ENCODE results near the gene SUSD1.

SUSD1 gene

DNA sequence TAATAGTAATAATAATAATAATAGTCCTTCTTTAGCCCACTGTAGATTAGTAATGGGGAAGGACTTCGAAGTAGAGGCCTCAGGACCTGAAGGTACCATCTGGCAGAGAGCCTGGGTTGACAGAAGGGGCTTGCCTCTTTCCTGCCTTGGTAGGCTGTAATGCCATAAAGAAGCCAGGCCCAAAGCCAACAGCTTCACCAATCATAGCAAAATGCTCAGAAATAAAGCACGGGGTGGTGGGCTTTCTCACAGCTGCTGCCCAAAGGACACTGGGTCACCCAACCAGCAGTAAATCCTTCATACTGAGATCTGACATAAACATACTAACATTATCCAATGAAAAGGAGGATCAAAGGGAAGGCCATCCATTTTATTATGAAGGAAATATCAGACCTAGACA lies 70.7 kb downstream of the SUSD1 start:
- Histone ChIP-seq H3K9me3 (ENCODE audit: control insufficient read depth, insufficient read depth, low read length) (no peaks in the 10 kb centered on the region), H3K27ac (ENCODE audit: low read length) (no peak overlapping the region), H3K4me1 (ENCODE audit: control insufficient read depth, insufficient read depth, low read length) (no peaks in the 10 kb centered on the region), H3K27me3 (ENCODE audit: control insufficient read depth, insufficient read depth, low read length) (no peaks in the 10 kb centered on the region), H3K4me3 (ENCODE audit: low read length) (no peak overlapping the region), H3K36me3 (ENCODE audit: control insufficient read depth, insufficient read depth, low read length) (no peaks in the 10 kb centered on the region)
- no CpG with 5 or more reads among the region's 2 CpGs for WGBS (ENCODE audit: insufficient coverage, insufficient read length)
- DNase-seq (ENCODE audit: low read depth, low spot score): no peak

DNA sequence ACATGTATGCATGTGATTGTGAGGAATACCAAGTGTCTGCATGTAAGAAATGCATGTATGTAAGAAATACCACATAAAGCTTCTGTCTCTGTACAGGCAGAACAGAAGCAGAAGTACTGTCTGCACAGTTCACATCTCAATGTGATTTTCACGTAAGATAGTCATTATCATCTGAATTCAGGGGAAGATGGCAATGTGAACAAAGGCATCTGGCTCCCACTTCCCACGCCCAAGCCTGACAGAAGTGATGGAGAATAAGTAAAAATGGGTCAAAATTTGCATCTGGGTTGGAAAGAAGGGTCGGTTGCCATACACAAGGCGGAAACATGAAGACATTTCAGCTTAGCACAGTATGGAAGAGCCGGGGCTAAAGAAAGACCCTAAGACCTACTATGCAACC lies 71.7 kb downstream of the SUSD1 start:
- Histone ChIP-seq H3K4me1 (ENCODE audit: control insufficient read depth, insufficient read depth, low read length) (no peaks in the 10 kb centered on the region), H3K9me3 (ENCODE audit: control insufficient read depth, insufficient read depth, low read length) (no peaks in the 10 kb centered on the region), H3K27me3 (ENCODE audit: control insufficient read depth, insufficient read depth, low read length) (no peaks in the 10 kb centered on the region), H3K4me3 (ENCODE audit: low read length) (no peak overlapping the region), H3K36me3 (ENCODE audit: control insufficient read depth, insufficient read depth, low read length) (no peaks in the 10 kb centered on the region), H3K27ac (ENCODE audit: low read length) (no peak overlapping the region)
- WGBS (ENCODE audit: insufficient coverage, insufficient read length): no CpG with 5 or more reads among the region's 5 CpGs
- DNase-seq (ENCODE audit: low read depth, low spot score): no peak

DNA sequence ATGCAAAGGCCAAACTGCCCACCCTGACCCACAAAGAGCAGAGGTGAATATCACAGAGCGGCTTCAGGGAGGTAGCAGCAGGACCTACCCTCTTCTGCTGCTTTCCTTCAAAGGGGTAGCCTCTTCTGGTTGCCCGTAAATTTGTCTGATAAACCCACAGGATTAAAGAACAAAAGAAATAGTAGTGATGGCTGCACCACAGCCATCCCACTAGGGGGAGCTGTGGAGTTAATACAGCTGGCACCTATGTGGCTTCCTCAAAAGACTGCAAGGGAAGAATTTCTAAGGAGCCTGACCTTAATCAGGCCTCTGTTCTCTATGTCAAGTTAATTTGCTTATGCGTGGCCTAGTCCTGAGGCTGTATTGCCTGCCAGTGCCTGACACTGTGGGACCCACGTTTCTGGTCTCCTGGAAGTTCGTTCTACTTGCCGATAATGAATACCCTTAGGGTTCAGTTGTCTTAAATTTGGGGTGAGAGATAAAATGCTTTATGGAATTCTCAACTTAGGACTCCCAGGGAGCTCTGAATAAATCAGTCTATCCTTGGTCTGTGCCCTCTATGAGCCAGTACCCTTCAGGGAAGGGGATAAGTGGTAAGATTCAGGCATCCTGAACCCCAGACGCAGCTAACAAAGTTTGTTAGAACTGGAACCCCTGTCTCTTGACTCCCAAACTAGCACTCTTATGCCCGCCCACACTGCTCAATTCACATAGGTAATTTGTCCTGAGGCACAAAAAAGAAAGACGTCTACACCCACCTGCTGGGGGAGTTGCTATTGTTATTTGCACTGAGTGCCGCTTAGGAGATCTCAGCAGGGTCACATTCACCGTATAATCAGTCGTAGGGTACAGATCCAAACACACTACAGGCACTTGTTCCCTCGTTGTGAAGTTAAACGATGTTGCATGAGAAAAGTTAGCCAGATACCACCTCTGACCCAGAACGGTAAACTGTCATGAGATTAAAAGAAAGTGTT lies 77.1 kb downstream of the SUSD1 start:
- DNase-seq (ENCODE audit: low read depth, low spot score): peak; percentile 88
- Histone ChIP-seq H3K9me3 (ENCODE audit: control insufficient read depth, insufficient read depth, low read length) (no peaks in the 10 kb centered on the region), H3K36me3 (ENCODE audit: control insufficient read depth, insufficient read depth, low read length) (no peaks in the 10 kb centered on the region), H3K4me1 (ENCODE audit: control insufficient read depth, insufficient read depth, low read length) (no peaks in the 10 kb centered on the region), H3K27me3 (ENCODE audit: control insufficient read depth, insufficient read depth, low read length) (0 out of 2 replicates have a peak, but pooled peaks cover 2% of the 10 kb centered on the region), H3K4me3 (ENCODE audit: low read length) (no peak overlapping the region), H3K27ac (ENCODE audit: low read length) (no peak overlapping the region)
- WGBS (ENCODE audit: insufficient coverage, insufficient read length): no CpG with 5 or more reads among the region's 15 CpGs

DNA sequence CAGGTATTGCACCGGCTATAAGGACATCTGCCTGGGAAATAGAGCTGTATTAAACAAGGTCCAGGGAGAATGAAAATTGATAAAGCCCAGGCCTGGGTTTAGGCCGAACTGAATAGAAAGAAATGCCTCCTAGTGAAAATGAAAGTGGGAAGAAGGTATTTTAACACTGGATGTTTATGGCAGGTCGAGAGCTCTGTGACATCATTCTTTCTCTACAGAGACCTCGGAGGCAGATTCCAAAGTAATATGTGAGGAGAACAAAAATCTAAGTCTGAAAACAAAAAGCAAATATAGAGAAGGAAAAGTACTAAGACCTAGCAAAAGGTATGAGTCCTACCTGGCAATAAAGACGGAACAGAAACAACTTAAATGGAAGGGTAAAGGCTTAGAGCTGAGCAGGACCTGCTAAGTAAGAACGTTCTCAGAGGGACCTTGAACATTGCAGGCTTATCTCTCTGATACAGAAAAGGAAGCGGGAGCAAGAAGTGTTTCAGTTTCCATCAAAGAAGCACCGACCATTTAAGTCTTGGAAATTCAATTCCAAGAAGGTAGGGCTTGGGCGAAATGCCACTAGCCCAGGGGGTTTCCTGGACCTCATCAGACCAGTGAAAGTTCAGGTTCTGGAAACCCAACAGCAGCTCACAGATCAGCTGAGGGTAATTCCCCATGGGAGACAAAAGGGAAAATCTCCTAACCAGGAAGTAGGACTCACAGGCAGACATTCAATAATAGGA lies 80.0 kb downstream of the SUSD1 start:
- WGBS (ENCODE audit: insufficient coverage, insufficient read length): no CpG with 5 or more reads among the region's 9 CpGs
- DNase-seq (ENCODE audit: low read depth, low spot score): no peak
- no peak overlapping the region for H3K4me3 ChIP-seq (ENCODE audit: low read length)
- 0 out of 2 replicates have a peak, but pooled peaks cover 2% of the 10 kb centered on the region for H3K27me3 ChIP-seq (ENCODE audit: control insufficient read depth, insufficient read depth, low read length)
- no peaks in the 10 kb centered on the region for H3K36me3 ChIP-seq (ENCODE audit: control insufficient read depth, insufficient read depth, low read length)
- H3K4me1 ChIP-seq (ENCODE audit: control insufficient read depth, insufficient read depth, low read length): no peaks in the 10 kb centered on the region
- H3K9me3 ChIP-seq (ENCODE audit: control insufficient read depth, insufficient read depth, low read length): no peaks in the 10 kb centered on the region
- H3K27ac ChIP-seq (ENCODE audit: low read length): no peak overlapping the region

DNA sequence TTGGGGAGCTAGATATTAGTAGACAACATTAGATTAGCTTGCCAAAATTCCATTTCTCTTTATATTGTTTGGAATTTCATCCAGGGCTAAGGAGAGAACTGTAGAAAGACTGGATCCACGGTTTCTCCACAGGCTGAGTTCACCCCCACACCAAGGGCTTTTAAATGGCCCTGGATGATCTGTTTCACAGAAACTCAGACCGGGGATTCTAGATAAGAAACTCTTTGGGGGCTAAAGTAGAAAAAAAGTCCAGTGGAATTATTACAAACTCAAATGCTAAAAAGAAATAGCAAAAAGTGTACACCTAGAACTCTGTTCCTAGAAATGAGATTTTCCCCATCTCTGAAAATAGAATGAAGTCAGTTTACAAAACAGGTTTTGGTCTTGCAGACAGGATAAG lies 80.9 kb downstream of the SUSD1 start:
- WGBS (ENCODE audit: insufficient coverage, insufficient read length): no CpG with 5 or more reads among the region's 2 CpGs
- Histone ChIP-seq H3K4me1 (ENCODE audit: control insufficient read depth, insufficient read depth, low read length) (no peaks in the 10 kb centered on the region), H3K27ac (ENCODE audit: low read length) (no peak overlapping the region), H3K27me3 (ENCODE audit: control insufficient read depth, insufficient read depth, low read length) (0 out of 2 replicates have a peak, but pooled peaks cover 2% of the 10 kb centered on the region), H3K4me3 (ENCODE audit: low read length) (no peak overlapping the region), H3K36me3 (ENCODE audit: control insufficient read depth, insufficient read depth, low read length) (no peaks in the 10 kb centered on the region), H3K9me3 (ENCODE audit: control insufficient read depth, insufficient read depth, low read length) (no peaks in the 10 kb centered on the region)
- no peak for DNase-seq (ENCODE audit: low read depth, low spot score)

DNA sequence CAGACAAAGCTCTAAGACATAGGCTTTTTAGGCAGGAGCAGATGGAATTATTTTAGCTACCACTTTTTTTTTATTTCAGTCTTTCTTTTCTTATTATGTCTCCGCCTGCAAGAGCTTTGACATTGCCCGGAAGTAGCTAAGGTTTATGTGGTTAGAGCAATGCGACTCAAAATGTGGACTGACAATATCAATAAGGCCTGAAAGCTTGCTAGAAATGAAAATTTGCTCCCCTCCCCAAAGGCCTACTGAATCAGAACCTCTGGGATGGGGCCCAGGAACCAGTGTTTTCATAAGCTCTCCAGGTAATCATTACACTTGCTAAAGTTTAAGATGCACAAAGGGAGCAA lies 81.3 kb downstream of the SUSD1 start:
- H3K36me3 ChIP-seq (ENCODE audit: control insufficient read depth, insufficient read depth, low read length): no peaks in the 10 kb centered on the region
- no CpG with 5 or more reads among the region's 3 CpGs for WGBS (ENCODE audit: insufficient coverage, insufficient read length)
- H3K27me3 ChIP-seq (ENCODE audit: control insufficient read depth, insufficient read depth, low read length): 0 out of 2 replicates have a peak, but pooled peaks cover 2% of the 10 kb centered on the region
- H3K9me3 ChIP-seq (ENCODE audit: control insufficient read depth, insufficient read depth, low read length): no peaks in the 10 kb centered on the region
- no peaks in the 10 kb centered on the region for H3K4me1 ChIP-seq (ENCODE audit: control insufficient read depth, insufficient read depth, low read length)
- H3K27ac ChIP-seq (ENCODE audit: low read length): no peak overlapping the region
- DNase-seq (ENCODE audit: low read depth, low spot score): no peak
- no peak overlapping the region for H3K4me3 ChIP-seq (ENCODE audit: low read length)

DNA sequence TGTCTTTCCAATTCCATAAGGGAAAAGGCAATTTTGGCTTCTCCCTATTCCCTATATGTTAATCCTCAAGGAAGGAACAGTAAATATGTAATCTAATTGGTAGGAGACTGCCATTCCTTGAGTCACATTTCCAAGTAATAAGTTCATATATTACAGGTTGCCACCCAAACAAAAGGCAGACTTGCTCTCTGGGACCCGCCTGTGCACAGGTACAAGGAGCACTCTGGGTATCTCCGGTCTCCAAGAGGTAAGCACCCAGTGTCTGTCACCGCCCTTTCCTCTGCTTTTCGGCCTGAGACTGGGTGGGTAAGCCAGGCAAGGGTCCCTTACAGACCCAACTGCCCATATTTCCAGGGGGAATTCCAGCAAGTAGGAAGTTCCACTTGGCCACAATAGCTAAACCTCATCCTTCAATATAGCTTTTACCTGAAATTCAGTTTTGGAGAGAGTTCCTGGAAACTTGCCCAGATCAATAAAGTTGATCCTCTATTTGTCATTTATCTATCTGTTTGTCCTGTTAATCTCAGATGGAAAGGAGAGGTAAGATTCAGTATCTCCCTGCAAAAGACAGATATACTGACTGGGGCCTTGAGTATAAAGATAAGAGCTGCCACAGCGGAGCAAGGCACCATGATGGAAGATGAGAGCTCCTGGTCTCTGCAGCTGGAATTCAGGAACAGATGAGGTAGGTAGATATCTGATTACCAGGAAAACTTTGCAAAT lies 81.8 kb downstream of the SUSD1 start:
- H3K36me3 ChIP-seq (ENCODE audit: control insufficient read depth, insufficient read depth, low read length): no peaks in the 10 kb centered on the region
- WGBS (ENCODE audit: insufficient coverage, insufficient read length): no CpG with 5 or more reads among the region's 5 CpGs
- H3K9me3 ChIP-seq (ENCODE audit: control insufficient read depth, insufficient read depth, low read length): no peaks in the 10 kb centered on the region
- no peak for DNase-seq (ENCODE audit: low read depth, low spot score)
- no peak overlapping the region for H3K27ac ChIP-seq (ENCODE audit: low read length)
- H3K27me3 ChIP-seq (ENCODE audit: control insufficient read depth, insufficient read depth, low read length): 0 out of 2 replicates have a peak, but pooled peaks cover 2% of the 10 kb centered on the region
- no peak overlapping the region for H3K4me3 ChIP-seq (ENCODE audit: low read length)
- H3K4me1 ChIP-seq (ENCODE audit: control insufficient read depth, insufficient read depth, low read length): no peaks in the 10 kb centered on the region

DNA sequence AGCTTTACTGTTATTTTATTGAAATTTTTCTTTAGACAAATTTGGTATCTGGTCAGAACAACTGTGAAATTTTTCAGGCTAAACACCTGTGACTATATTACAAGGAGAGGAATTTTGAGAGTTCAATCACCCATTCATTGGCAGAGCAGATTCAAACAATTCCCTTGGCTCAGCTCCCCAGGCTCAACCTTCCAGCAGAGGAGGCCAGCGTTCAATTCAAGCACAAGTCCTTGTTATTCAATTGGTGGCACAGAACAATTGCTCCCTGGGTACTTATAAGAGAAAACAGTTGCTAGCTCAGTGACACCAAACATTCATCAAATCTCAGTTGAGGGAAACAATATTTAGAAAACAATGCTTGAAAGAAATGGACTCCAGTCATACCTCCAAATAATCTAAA lies 83.3 kb downstream of the SUSD1 start:
- DNase-seq (ENCODE audit: low read depth, low spot score): no peak
- no CpG with 5 or more reads among the region's 1 CpG for WGBS (ENCODE audit: insufficient coverage, insufficient read length)
- Histone ChIP-seq H3K4me1 (ENCODE audit: control insufficient read depth, insufficient read depth, low read length) (no peaks in the 10 kb centered on the region), H3K4me3 (ENCODE audit: low read length) (no peak overlapping the region), H3K27me3 (ENCODE audit: control insufficient read depth, insufficient read depth, low read length) (0 out of 2 replicates have a peak, but pooled peaks cover 2% of the 10 kb centered on the region), H3K36me3 (ENCODE audit: control insufficient read depth, insufficient read depth, low read length) (no peaks in the 10 kb centered on the region), H3K9me3 (ENCODE audit: control insufficient read depth, insufficient read depth, low read length) (no peaks in the 10 kb centered on the region), H3K27ac (ENCODE audit: low read length) (no peak overlapping the region)

DNA sequence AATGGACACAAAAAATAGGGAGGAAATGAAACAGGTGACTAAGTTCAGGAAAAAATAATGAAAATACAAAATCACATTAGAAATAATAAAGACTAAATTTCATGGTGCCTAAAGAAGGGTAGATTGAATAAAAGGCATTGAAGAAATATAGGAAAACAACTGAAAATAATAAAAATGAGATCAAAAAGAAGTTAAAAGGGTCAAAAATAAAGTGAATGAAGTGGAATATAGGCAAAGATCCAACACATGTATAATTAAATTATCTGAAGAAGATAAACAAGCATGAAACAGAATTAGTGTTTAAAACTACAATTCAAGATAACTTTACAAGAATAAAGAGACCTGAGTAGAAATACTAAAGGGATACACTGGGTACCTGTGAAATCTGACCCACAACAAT lies 87.6 kb downstream of the SUSD1 start:
- H3K4me3 ChIP-seq (ENCODE audit: low read length): no peak overlapping the region
- no peaks in the 10 kb centered on the region for H3K27me3 ChIP-seq (ENCODE audit: control insufficient read depth, insufficient read depth, low read length)
- no peaks in the 10 kb centered on the region for H3K36me3 ChIP-seq (ENCODE audit: control insufficient read depth, insufficient read depth, low read length)
- H3K4me1 ChIP-seq (ENCODE audit: control insufficient read depth, insufficient read depth, low read length): no peaks in the 10 kb centered on the region
- no peaks in the 10 kb centered on the region for H3K9me3 ChIP-seq (ENCODE audit: control insufficient read depth, insufficient read depth, low read length)
- DNase-seq (ENCODE audit: low read depth, low spot score): no peak
- no peak overlapping the region for H3K27ac ChIP-seq (ENCODE audit: low read length)

DNA sequence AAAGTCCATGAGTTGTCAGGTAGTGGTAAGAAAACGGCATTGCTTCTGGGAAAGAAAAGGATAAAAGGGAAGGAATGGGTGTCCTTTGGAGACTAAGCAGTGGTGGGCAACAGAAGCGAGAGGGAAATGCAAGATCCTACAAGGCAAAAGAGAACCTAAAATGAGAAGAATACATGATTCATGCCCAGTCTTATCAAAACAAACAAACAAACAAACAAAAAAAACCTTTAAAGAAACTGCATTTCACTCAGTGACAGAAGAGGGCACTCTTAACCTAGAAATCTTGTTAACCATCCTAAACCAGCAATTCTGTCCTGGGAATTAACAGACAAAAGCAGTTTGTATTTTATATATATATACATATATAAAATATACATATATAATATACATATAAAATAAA lies 88.5 kb downstream of the SUSD1 start:
- no peak for DNase-seq (ENCODE audit: low read depth, low spot score)
- H3K4me3 ChIP-seq (ENCODE audit: low read length): no peak overlapping the region
- no peaks in the 10 kb centered on the region for H3K9me3 ChIP-seq (ENCODE audit: control insufficient read depth, insufficient read depth, low read length)
- H3K36me3 ChIP-seq (ENCODE audit: control insufficient read depth, insufficient read depth, low read length): no peaks in the 10 kb centered on the region
- H3K27me3 ChIP-seq (ENCODE audit: control insufficient read depth, insufficient read depth, low read length): no peaks in the 10 kb centered on the region
- H3K4me1 ChIP-seq (ENCODE audit: control insufficient read depth, insufficient read depth, low read length): no peaks in the 10 kb centered on the region
- H3K27ac ChIP-seq (ENCODE audit: low read length): no peak overlapping the region
- WGBS (ENCODE audit: insufficient coverage, insufficient read length): no CpG with 5 or more reads among the region's 2 CpGs

Measured in iPS DF 6.9 (cell line).